Putamen (tissue), 1 donor: ENCODE data around the gene CARMIL3.

Experiments
- DNase-seq: peaks from one replicate; pipeline ENCODE4 v3.0.0-alpha.2; 2016; ENCODE audit warnings: low spot score

Gene CARMIL3

GRCh38 chr14:24115422-24116127 is 63.8 kb downstream of the CARMIL3 start:
- no peak for DNase-seq

GRCh38 chr14:24116128-24116814 is 64.5 kb downstream of the CARMIL3 start:
- DNase-seq, result no peak

GRCh38 chr14:24117179-24117578 is 65.4 kb downstream of the CARMIL3 start:
- DNase-seq, result no peak
